ENCODE measurements around the gene ATP8A2. TPM values are rescaled to one million over a fixed set of nuclear protein-coding genes. Genes with fewer than 3 reads are reported as not detected.

ATP8A2 gene
- total RNA-seq, 1 donor from 2014 or later: not detected

DNA sequence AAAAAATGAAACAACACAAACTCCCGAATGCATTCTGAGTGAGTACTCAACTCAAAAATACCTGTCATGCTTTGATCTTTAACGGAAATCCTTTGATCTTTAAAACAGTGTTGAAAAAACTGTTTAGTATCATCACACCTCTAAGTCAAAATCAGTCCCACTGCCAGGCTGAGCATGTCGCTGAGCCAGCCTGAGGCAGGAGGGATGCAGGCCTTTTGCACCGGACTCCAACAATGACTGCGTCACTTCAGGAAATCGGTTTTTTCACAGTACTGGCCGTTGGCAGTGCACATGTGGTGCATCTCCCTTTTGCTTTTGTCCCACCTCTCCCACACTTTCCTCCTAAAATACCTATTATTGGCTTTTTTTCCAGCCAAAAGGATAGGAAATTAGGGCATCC is 601.8 kb downstream of the ATP8A2 start:
- FAIRE-seq (peak; percentile 13), DNase-seq (ENCODE audit: low read depth) (no peak)
- no peaks in the 10 kb centered on the region for H3K27me3 ChIP-seq (ENCODE audit: control insufficient read depth, insufficient read depth, low read length)
- TF ChIP-seq, protein P1, sequence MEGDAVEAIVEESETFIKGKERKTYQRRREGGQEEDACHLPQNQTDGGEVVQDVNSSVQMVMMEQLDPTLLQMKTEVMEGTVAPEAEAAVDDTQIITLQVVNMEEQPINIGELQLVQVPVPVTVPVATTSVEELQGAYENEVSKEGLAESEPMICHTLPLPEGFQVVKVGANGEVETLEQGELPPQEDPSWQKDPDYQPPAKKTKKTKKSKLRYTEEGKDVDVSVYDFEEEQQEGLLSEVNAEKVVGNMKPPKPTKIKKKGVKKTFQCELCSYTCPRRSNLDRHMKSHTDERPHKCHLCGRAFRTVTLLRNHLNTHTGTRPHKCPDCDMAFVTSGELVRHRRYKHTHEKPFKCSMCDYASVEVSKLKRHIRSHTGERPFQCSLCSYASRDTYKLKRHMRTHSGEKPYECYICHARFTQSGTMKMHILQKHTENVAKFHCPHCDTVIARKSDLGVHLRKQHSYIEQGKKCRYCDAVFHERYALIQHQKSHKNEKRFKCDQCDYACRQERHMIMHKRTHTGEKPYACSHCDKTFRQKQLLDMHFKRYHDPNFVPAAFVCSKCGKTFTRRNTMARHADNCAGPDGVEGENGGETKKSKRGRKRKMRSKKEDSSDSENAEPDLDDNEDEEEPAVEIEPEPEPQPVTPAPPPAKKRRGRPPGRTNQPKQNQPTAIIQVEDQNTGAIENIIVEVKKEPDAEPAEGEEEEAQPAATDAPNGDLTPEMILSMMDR (IDR thresholded peaks at IDR 0.05; ENCODE audit: insufficient read depth, low read length, severe bottlenecking): no peak
- H3K4me3 ChIP-seq (ENCODE audit: low read depth, low read length): no peak overlapping the region
- no peaks in the 10 kb centered on the region for H3K36me3 ChIP-seq (ENCODE audit: control insufficient read depth, insufficient read depth, low read length)

- DNase-seq (ENCODE audit: low read depth): peak; percentile 54
- FAIRE-seq: no peak
Measured at GRCh38 chr13:25977216-25977615, 605.4 kb downstream of the ATP8A2 start.

DNA sequence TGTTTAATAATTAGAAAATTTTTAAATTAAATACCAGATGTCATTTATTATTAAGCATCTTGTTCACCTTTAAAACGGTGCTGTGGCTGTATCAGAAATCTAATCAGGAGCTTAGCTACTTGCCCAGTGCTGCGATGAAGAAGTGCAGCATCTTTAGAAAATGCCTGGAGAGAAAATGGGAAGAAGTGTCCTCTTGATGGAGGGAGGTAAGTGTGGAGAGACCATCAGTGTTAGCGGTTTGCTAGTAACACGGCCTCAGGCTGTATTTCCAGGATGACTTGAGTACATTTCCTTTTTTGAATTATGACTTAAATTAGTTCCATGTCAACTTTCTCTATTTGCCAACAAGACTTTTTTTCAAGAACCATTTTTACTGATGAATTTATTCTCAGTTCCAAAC is 605.9 kb downstream of the ATP8A2 start:
- no peak overlapping the region for H3K4me3 ChIP-seq (ENCODE audit: low read depth, low read length)
- FAIRE-seq: no peak
- TF ChIP-seq, protein P1 (IDR thresholded peaks at IDR 0.05; ENCODE audit: insufficient read depth, low read length, severe bottlenecking): no peak
- no peaks in the 10 kb centered on the region for H3K36me3 ChIP-seq (ENCODE audit: control insufficient read depth, insufficient read depth, low read length)
- H3K27me3 ChIP-seq (ENCODE audit: control insufficient read depth, insufficient read depth, low read length): no peaks in the 10 kb centered on the region
- no peak for DNase-seq (ENCODE audit: low read depth)

More at GRCh38 chr13:25977216-25977615, 605.4 kb downstream of the ATP8A2 start:
- Histone ChIP-seq H3K36me3 (ENCODE audit: control insufficient read depth, insufficient read depth, low read length) (no peaks in the 10 kb centered on the region), H3K27me3 (ENCODE audit: control insufficient read depth, insufficient read depth, low read length) (no peaks in the 10 kb centered on the region), H3K4me3 (ENCODE audit: low read depth, low read length) (no peak overlapping the region)
- TF ChIP-seq, protein P1 (IDR thresholded peaks at IDR 0.05; ENCODE audit: insufficient read depth, low read length, severe bottlenecking): no peak

DNA sequence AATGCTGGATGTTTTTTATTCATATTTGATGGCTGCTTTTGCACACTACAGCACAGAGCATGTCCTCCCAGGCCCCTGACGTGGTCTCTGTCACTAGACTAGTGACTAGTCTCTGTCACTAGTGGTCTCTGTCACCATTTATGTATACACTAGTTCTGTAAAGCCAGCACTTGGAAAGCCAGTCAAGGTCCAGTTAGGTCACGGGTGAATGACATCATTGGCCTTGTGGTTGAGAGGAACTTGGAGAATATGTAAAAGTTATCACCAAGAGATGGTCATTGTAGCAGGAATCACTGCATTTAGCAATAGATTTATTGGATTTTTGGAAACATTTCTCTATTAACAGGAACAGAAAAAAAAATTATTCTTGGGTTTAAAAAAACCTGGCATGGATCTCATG is 607.2 kb downstream of the ATP8A2 start:
- Histone ChIP-seq H3K4me3 (ENCODE audit: low read depth, low read length) (no peak overlapping the region), H3K27me3 (ENCODE audit: control insufficient read depth, insufficient read depth, low read length) (no peaks in the 10 kb centered on the region), H3K36me3 (ENCODE audit: control insufficient read depth, insufficient read depth, low read length) (no peaks in the 10 kb centered on the region)
- TF ChIP-seq, protein P1 (IDR thresholded peaks at IDR 0.05; ENCODE audit: insufficient read depth, low read length, severe bottlenecking): no peak
- FAIRE-seq (no peak), DNase-seq (ENCODE audit: low read depth) (no peak)

DNA sequence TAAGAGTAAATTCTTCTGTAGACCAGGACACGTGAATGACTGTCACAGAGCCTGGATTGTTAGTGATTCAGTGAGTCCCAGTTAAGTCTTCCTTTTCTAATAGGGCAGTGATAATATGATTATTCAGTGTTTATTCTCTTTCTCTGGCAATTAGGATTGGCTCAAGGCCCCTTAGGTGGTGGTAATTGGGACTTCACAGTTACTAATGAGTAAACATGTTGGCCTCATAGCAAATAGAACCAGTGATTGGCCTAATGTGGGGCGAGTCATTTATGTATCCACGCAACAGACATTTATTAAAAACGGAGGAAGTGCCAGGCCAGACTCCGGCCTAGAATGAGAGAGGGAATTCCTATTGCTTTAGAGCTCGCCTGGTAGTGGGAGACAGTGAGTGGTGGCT is 607.6 kb downstream of the ATP8A2 start:
- FAIRE-seq (no peak), DNase-seq (ENCODE audit: low read depth) (no peak)
- no peak overlapping the region for H3K4me3 ChIP-seq (ENCODE audit: low read depth, low read length)
- TF ChIP-seq, protein P1 (IDR thresholded peaks at IDR 0.05; ENCODE audit: insufficient read depth, low read length, severe bottlenecking): no peak
- H3K27me3 ChIP-seq (ENCODE audit: control insufficient read depth, insufficient read depth, low read length): no peaks in the 10 kb centered on the region
- no peaks in the 10 kb centered on the region for H3K36me3 ChIP-seq (ENCODE audit: control insufficient read depth, insufficient read depth, low read length)

- Histone ChIP-seq H3K36me3 (ENCODE audit: control insufficient read depth, insufficient read depth, low read length) (no peaks in the 10 kb centered on the region), H3K27me3 (ENCODE audit: control insufficient read depth, insufficient read depth, low read length) (no peaks in the 10 kb centered on the region), H3K4me3 (ENCODE audit: low read depth, low read length) (no peak overlapping the region)
- no peak for DNase-seq (ENCODE audit: low read depth)
- TF ChIP-seq, protein P1 (IDR thresholded peaks at IDR 0.05; ENCODE audit: insufficient read depth, low read length, severe bottlenecking): no peak
- no peak for FAIRE-seq
Measured at GRCh38 chr13:25980255-25980654, 608.5 kb downstream of the ATP8A2 start.
